IgD-negative memory B cell (primary cell): ENCODE results near the gene EHD4. TPM values are rescaled to one million over a fixed set of nuclear protein-coding genes. Genes with fewer than 3 reads are reported as not detected.

Source experiments
- H3K27ac Mint-ChIP-seq, 3 donors: one replicate each; pipeline ENCODE4 v1.8.0; 2020 to 2022; ENCODE audit warnings: mild to moderate bottlenecking in 3 of 3, mixed read lengths in 3 of 3, moderate library complexity in 1 of 3
- H3K27me3 Mint-ChIP-seq: one replicate; pipeline ENCODE4 v1.8.0; 2021; ENCODE audit warnings: mixed read lengths
- H3K36me3 Mint-ChIP-seq: one replicate; pipeline ENCODE4 v1.8.0; 2020; ENCODE audit warnings: mild to moderate bottlenecking, mixed read lengths
- H3K4me1 Mint-ChIP-seq, 3 donors: one replicate each; pipeline ENCODE4 v1.8.0; 2020 to 2022; ENCODE audit warnings: mixed read lengths in 3 of 3, mild to moderate bottlenecking in 1 of 3
- H3K4me3 Mint-ChIP-seq, 4 donors: one replicate each; pipeline ENCODE4 v1.8.0; 2020 to 2022; ENCODE audit warnings: mild to moderate bottlenecking in 4 of 4, mixed read lengths in 4 of 4, moderate library complexity in 3 of 4
- H3K9me3 Mint-ChIP-seq, 3 donors: one replicate each; pipeline ENCODE4 v1.8.0; 2020 to 2021; ENCODE audit warnings: mixed read lengths in 3 of 3, mild to moderate bottlenecking in 1 of 3
- polyA plus RNA-seq: library from polyadenylated mRNA; unstranded; fragments of 300-500 nt; fragmentation: Illumina TruSeq; gene quantifications from one replicate; pipeline ENCODE4 v1.2.3, GENCODE V29; 2021

Gene EHD4
- polyA plus RNA-seq, 1 donor from 2014 or later: 3.8 TPM

- peaks cover 4% of the 10 kb centered on the region for H3K36me3 Mint-ChIP-seq
- peaks cover 0 to 4% (median 0%) of the 10 kb centered on the region in 3 donors for H3K9me3 Mint-ChIP-seq
- no peak overlapping the region for H3K4me3 Mint-ChIP-seq
Measured at GRCh38 chr15:41904541-41905005, 67.8 kb downstream of the EHD4 start.

GRCh38 chr15:41903782-41904181, 68.6 kb downstream of the EHD4 start:
- H3K4me1 Mint-ChIP-seq: peaks cover 4 to 6% (median 6%) of the 10 kb centered on the region in 3 donors
- H3K27me3 Mint-ChIP-seq: no peaks in the 10 kb centered on the region
- no peak overlapping the region for H3K4me3 Mint-ChIP-seq
- peaks cover 4% of the 10 kb centered on the region for H3K36me3 Mint-ChIP-seq
- H3K27ac Mint-ChIP-seq: no peak overlapping the region
- H3K9me3 Mint-ChIP-seq: peaks cover 0 to 4% (median 0%) of the 10 kb centered on the region in 3 donors

More at GRCh38 chr15:41904541-41905005, 67.8 kb downstream of the EHD4 start:
- no peaks in the 10 kb centered on the region for H3K27me3 Mint-ChIP-seq
- H3K4me1 Mint-ChIP-seq: peaks cover 4 to 6% (median 6%) of the 10 kb centered on the region in 3 donors
- peak overlapping the region in 1 of 3 donors; percentile 8 for H3K27ac Mint-ChIP-seq

- Mint-ChIP-seq H3K4me3 (no peak overlapping the region), H3K27ac (no peak overlapping the region), H3K27me3 (no peaks in the 10 kb centered on the region), H3K36me3 (peaks cover 4% of the 10 kb centered on the region), H3K4me1 (peaks cover 6 to 9% (median 6%) of the 10 kb centered on the region in 3 donors), H3K9me3 (peaks cover 0 to 4% (median 0%) of the 10 kb centered on the region in 3 donors)
Measured at GRCh38 chr15:41901431-41901830, 70.9 kb downstream of the EHD4 start.

GRCh38 chr15:41900526-41901380, 71.6 kb downstream of the EHD4 start:
- Mint-ChIP-seq H3K4me3 (no peak overlapping the region), H3K27ac (no peak overlapping the region), H3K36me3 (no peaks in the 10 kb centered on the region), H3K4me1 (peaks cover 6 to 14% (median 6%) of the 10 kb centered on the region in 3 donors), H3K9me3 (no peaks in the 10 kb centered on the region), H3K27me3 (no peaks in the 10 kb centered on the region)

- peak overlapping the region in 1 of 3 donors; percentile 82 for H3K27ac Mint-ChIP-seq
- no peaks in the 10 kb centered on the region for H3K9me3 Mint-ChIP-seq
- no peak overlapping the region for H3K4me3 Mint-ChIP-seq
- H3K27me3 Mint-ChIP-seq: no peaks in the 10 kb centered on the region
- H3K36me3 Mint-ChIP-seq: no peaks in the 10 kb centered on the region
- peaks cover 11 to 16% (median 13%) of the 10 kb centered on the region in 3 donors for H3K4me1 Mint-ChIP-seq
Measured at GRCh38 chr15:41899854-41900442, 72.4 kb downstream of the EHD4 start.

- H3K4me3 Mint-ChIP-seq: peak overlapping the region in 1 of 4 donors; percentile 10
- H3K36me3 Mint-ChIP-seq: no peaks in the 10 kb centered on the region
- H3K27me3 Mint-ChIP-seq: no peaks in the 10 kb centered on the region
- H3K27ac Mint-ChIP-seq: peak overlapping the region; percentile 88 to 98 (median 97)
- no peaks in the 10 kb centered on the region for H3K9me3 Mint-ChIP-seq
- peaks cover 12 to 20% (median 18%) of the 10 kb centered on the region in 3 donors for H3K4me1 Mint-ChIP-seq
Measured at GRCh38 chr15:41897363-41897799, 75.0 kb downstream of the EHD4 start.

GRCh38 chr15:41896566-41896965, 75.8 kb downstream of the EHD4 start:
- peak overlapping the region; percentile 88 to 98 (median 97) for H3K27ac Mint-ChIP-seq
- H3K27me3 Mint-ChIP-seq: no peaks in the 10 kb centered on the region
- H3K9me3 Mint-ChIP-seq: no peaks in the 10 kb centered on the region
- H3K4me3 Mint-ChIP-seq: no peak overlapping the region
- peaks cover 12 to 22% (median 18%) of the 10 kb centered on the region in 3 donors for H3K4me1 Mint-ChIP-seq
- H3K36me3 Mint-ChIP-seq: no peaks in the 10 kb centered on the region

- no peaks in the 10 kb centered on the region for H3K36me3 Mint-ChIP-seq
- no peaks in the 10 kb centered on the region for H3K27me3 Mint-ChIP-seq
- no peaks in the 10 kb centered on the region for H3K9me3 Mint-ChIP-seq
- H3K4me1 Mint-ChIP-seq: peaks cover 12 to 22% (median 20%) of the 10 kb centered on the region in 3 donors
- no peak overlapping the region for H3K4me3 Mint-ChIP-seq
- peak overlapping the region; percentile 88 to 98 (median 97) for H3K27ac Mint-ChIP-seq
Measured at GRCh38 chr15:41895957-41896356, 76.4 kb downstream of the EHD4 start.

DNA sequence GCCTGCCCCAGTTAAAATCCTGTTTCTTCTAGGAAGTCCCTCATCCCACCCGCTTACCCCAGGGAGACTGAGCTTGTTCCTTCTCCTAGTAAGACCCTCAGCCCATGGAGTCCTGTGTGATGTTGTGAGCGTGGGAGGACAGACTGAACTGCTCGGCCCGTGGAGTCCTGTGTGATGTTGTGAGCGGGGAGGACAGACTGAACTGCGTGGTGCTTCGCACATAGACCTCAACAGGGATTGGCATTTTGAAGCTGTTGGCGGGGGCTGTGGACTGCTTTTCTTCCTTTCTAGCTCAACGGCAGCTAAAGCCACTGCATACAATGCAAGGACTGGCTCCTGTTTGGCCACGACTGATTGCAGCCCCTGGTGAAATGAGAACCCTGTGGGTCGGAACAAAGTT, 76.9 kb downstream of the EHD4 start:
- Mint-ChIP-seq H3K36me3 (no peaks in the 10 kb centered on the region), H3K9me3 (no peaks in the 10 kb centered on the region), H3K27ac (peak overlapping the region; percentile 96 to 98 (median 97)), H3K4me1 (peaks cover 12 to 23% (median 22%) of the 10 kb centered on the region in 3 donors), H3K4me3 (peak overlapping the region; percentile 63 to 89 (median 76)), H3K27me3 (no peaks in the 10 kb centered on the region)

- Mint-ChIP-seq H3K27ac (peak overlapping the region; percentile 96 to 98 (median 97)), H3K9me3 (no peaks in the 10 kb centered on the region), H3K27me3 (no peaks in the 10 kb centered on the region), H3K36me3 (no peaks in the 10 kb centered on the region), H3K4me3 (peak overlapping the region; percentile 76 to 89 (median 82)), H3K4me1 (peaks cover 12 to 23% (median 22%) of the 10 kb centered on the region in 3 donors)
Measured at GRCh38 chr15:41894791-41895463, 77.4 kb downstream of the EHD4 start.

DNA sequence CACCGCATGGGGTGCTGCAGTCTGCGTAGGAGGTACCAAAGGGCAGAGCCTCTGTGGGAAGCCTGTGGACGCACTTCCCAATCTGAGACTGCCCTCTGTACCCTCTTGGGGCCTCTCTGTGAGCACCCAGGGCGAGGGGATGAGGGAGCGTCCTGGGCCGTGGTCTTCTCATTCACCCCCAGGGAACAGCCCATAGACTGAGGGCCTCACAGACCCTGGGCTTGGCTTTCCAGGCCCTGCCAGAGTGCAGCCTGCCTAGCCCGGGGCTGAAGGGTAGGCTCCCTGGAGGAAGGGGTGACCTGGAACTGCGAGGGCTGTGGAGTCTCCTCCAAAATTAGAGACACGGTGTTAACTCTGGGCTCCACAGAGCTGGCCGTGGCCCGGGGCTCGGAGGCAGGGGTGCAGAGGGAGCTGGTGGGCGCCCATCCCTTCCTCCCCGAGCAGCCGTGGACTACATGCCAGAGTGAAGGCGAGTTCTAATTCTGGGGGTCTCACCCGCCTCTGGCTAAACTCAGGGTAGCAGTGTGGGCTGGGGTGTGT, 78.0 kb downstream of the EHD4 start:
- Mint-ChIP-seq H3K27me3 (no peaks in the 10 kb centered on the region), H3K9me3 (no peaks in the 10 kb centered on the region), H3K4me3 (peak overlapping the region; percentile 76 to 89 (median 82)), H3K27ac (peak overlapping the region; percentile 96 to 98 (median 97)), H3K4me1 (peaks cover 14 to 23% (median 22%) of the 10 kb centered on the region in 3 donors), H3K36me3 (no peaks in the 10 kb centered on the region)

GRCh38 chr15:41893422-41894250, 78.7 kb downstream of the EHD4 start, which contains the start of gene SPTBN5:
SPTBN5 (minus strand) TSS chr15:41894053; CDS start chr15:41893497, 556 bp downstream.
- Mint-ChIP-seq H3K27ac (peak within 1 kb of the TSS; percentile 96 to 98 (median 97)), H3K36me3 (no peaks in the 10 kb centered on the region), H3K4me3 (peak within 1 kb of the TSS; percentile 76 to 89 (median 82)), H3K27me3 (no peaks in the 10 kb centered on the region), H3K9me3 (no peaks in the 10 kb centered on the region), H3K4me1 (peaks cover 16 to 24% (median 23%) of the 10 kb centered on the region in 3 donors)

DNA sequence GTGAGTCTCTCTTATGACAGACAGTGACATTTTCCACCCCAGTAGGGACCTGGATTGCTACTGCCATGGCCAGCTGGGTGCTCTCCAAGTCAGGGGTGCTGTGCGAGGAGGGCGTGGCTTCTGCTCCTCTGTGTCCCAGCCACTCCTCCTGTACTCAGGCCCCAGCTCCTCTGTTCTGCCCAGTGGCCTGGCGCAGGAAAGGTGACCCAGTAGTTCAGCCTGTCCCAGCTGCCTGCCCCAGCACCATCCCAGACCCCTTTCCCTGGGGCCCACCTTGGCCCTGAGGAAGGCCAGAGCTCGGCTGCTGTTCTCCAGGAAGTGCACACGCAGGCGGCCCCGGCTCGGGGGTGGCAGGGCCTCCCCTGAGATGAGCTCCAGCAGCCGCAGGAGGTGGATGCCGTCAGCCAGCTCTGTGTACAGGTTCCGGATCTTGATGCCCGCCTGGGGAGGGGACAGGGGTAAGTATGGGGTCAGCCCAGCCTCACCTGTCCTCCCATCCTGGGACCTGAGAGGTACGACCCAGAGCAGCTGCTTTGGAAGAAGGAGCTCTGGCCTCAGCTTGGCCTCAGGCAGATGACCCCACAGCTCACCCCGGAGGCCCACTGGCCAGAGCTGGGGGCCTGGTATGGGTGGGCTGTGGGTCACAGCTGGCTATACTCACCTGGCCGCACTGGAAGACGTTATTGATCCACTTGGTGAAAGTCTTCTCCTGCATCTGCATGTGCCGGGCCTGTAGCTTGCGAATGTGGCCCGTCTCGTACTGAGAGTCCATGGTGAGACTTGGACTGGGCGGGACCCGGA, 79.5 kb downstream of the EHD4 start:
- Mint-ChIP-seq H3K9me3 (no peaks in the 10 kb centered on the region), H3K4me1 (peaks cover 16 to 27% (median 22%) of the 10 kb centered on the region in 3 donors), H3K4me3 (peak overlapping the region; percentile 35 to 70 (median 58)), H3K36me3 (no peaks in the 10 kb centered on the region), H3K27ac (peak overlapping the region; percentile 49 to 93 (median 80)), H3K27me3 (no peaks in the 10 kb centered on the region)
